HepG2 (cell line): Measurements from ENCODE around the gene PLEKHA6. TPM values are rescaled to one million over a fixed set of nuclear protein-coding genes. Genes with fewer than 3 reads are reported as not detected.
A peak's percentile ranks its signal among the peaks of the same experiment; 100 is the strongest.

Experiments used
- AKAP8 ChIP-seq: sonication (generic); formaldehyde crosslinking; IDR thresholded peaks from 2 replicates; pipeline ENCODE4 v1.5.1; 2020; ENCODE audit warnings: mild to moderate bottlenecking, missing genetic modification reagents
- GATA4 ChIP-seq: sonication (generic); IDR thresholded peaks from 2 replicates; pipeline ENCODE4 v1.6.1; 2016; ENCODE audit warnings: antibody characterized with exemption, low read depth, borderline replicate concordance
- GATAD1 ChIP-seq: IDR thresholded peaks from 2 replicates; pipeline ENCODE4 v1.6.1; 2016; ENCODE audit warnings: missing genetic modification reagents, missing compliant biosample characterization
- GTF2F1 ChIP-seq: fragments of 150-350 bp; IDR thresholded peaks from 2 replicates; pipeline ENCODE4 v1.6.1; 2014; ENCODE audit warnings: low read length
- HIVEP1 ChIP-seq: sonication (generic); formaldehyde crosslinking; IDR thresholded peaks from 2 replicates; pipeline ENCODE4 v1.4.0; 2020; ENCODE audit warnings: mild to moderate bottlenecking, missing genetic modification reagents
- KDM2A ChIP-seq: sonication (generic); formaldehyde crosslinking; IDR thresholded peaks from 2 replicates; pipeline ENCODE4 v1.4.0; 2020; ENCODE audit warnings: low read depth, missing genetic modification reagents, borderline replicate concordance
- PPARG ChIP-seq: conservative IDR thresholded peaks from 2 replicates; pipeline ENCODE4 v1.6.1; 2016; ENCODE audit warnings: missing biosample characterization, missing genetic modification reagents
- RXRA ChIP-seq: sonication (generic); formaldehyde crosslinking; IDR thresholded peaks from 2 replicates; pipeline ENCODE4 v1.5.1; 2020; ENCODE audit warnings: missing genetic modification reagents
- SP4 ChIP-seq: sonication (generic); formaldehyde crosslinking; IDR thresholded peaks from 2 replicates; pipeline ENCODE4 v1.8.1; 2023; ENCODE audit warnings: mild to moderate bottlenecking, missing genetic modification reagents
- TCF7L2 ChIP-seq: IDR thresholded peaks from 2 replicates; pipeline ENCODE4 v1.6.1; 2011; ENCODE audit warnings: mild to moderate bottlenecking, low read depth, low read length, moderate library complexity
- XBP1 ChIP-seq: sonication (generic); formaldehyde crosslinking; IDR thresholded peaks from 2 replicates; pipeline ENCODE4 v1.5.0; 2020; ENCODE audit warnings: missing genetic modification reagents
- ZBTB7B ChIP-seq: sonication (generic); formaldehyde crosslinking; IDR thresholded peaks from 2 replicates; pipeline ENCODE4 v1.4.0; 2020; ENCODE audit warnings: missing genetic modification reagents
- ZKSCAN8 ChIP-seq: IDR thresholded peaks from 2 replicates; pipeline ENCODE4 v1.6.1; 2016; ENCODE audit warnings: borderline replicate concordance, missing genetic modification reagents, missing compliant biosample characterization
- ZNF121 ChIP-seq: sonication (generic); formaldehyde crosslinking; IDR thresholded peaks from 2 replicates; pipeline ENCODE4 v1.5.0; 2020; ENCODE audit warnings: mild to moderate bottlenecking, missing genetic modification reagents
- ZNF136 ChIP-seq: sonication (generic); formaldehyde crosslinking; IDR thresholded peaks from 2 replicates; pipeline ENCODE4 v1.8.1; 2022; ENCODE audit warnings: low read depth, mild to moderate bottlenecking, moderate library complexity, missing genetic modification reagents
- ZNF331 ChIP-seq: sonication (generic); formaldehyde crosslinking; IDR thresholded peaks from 2 replicates; pipeline ENCODE4 v1.4.0; 2020; ENCODE audit warnings: missing genetic modification reagents
- ZNF350 ChIP-seq: sonication (generic); formaldehyde crosslinking; IDR thresholded peaks from 2 replicates; pipeline ENCODE4 v1.4.0; 2020; ENCODE audit warnings: mild to moderate bottlenecking, low read depth, missing genetic modification reagents, borderline replicate concordance
- ZNF430 ChIP-seq: sonication (generic); formaldehyde crosslinking; IDR thresholded peaks from 2 replicates; pipeline ENCODE4 v1.9.0; 2021; ENCODE audit warnings: mild to moderate bottlenecking, missing genetic modification reagents
- ZNF713 ChIP-seq: sonication (generic); formaldehyde crosslinking; IDR thresholded peaks from 2 replicates; pipeline ENCODE4 v1.4.0; 2020; ENCODE audit warnings: mild to moderate bottlenecking, missing genetic modification reagents
- ZNF766 ChIP-seq: sonication (generic); formaldehyde crosslinking; IDR thresholded peaks from 2 replicates; pipeline ENCODE4 v1.5.0; 2020; ENCODE audit warnings: missing genetic modification reagents, borderline replicate concordance
- ZNF776 ChIP-seq: sonication (generic); formaldehyde crosslinking; IDR thresholded peaks from 2 replicates; pipeline ENCODE4 v1.4.0; 2020; ENCODE audit warnings: mild to moderate bottlenecking, missing genetic modification reagents
- polyA plus RNA-seq, 8 experiments: library from polyadenylated mRNA; depleted of rRNA in 3 of 8; stranded (reverse) in 7 of 8; unstranded in 1 of 8; fragments of >200 nt; fragmentation: Illumina TruSeq in 4 of 8; extraction: Trizol in 4 of 8; gene quantifications; 2 replicates each; pipeline versions ENCODE4 v1.2.1 to v1.2.3, GENCODE V29; 2011 to 2016; ENCODE audit warnings: low read depth in 4 of 8, missing spikeins in 1 of 8, mixed read lengths in 1 of 8; ENCODE audit not compliant: insufficient read depth in 1 of 8
- total RNA-seq, 5 experiments: library from RNA; depleted of rRNA; stranded (reverse); fragments of >200 nt; fragmentation: Illumina TruSeq; extraction: Trizol; gene quantifications; 2 replicates each; pipeline ENCODE4 v1.2.3, GENCODE V29; 2016; ENCODE audit warnings: low read depth in 1 of 5
- TF ChIP-seq, protein P1 (sequence below): sonication (generic); formaldehyde crosslinking; IDR thresholded peaks from 2 replicates; pipeline ENCODE4 v1.4.0; 2020; ENCODE audit warnings: missing genetic modification reagents, mild to moderate bottlenecking, borderline replicate concordance
- TF ChIP-seq, protein P2 (sequence below): sonication (generic); formaldehyde crosslinking; IDR thresholded peaks from 2 replicates; pipeline ENCODE4 v1.8.0; 2023; ENCODE audit warnings: mild to moderate bottlenecking, missing genetic modification reagents
- TF ChIP-seq, protein P3 (sequence below): sonication (generic); formaldehyde crosslinking; IDR thresholded peaks from 2 replicates; pipeline ENCODE4 v1.5.0; 2020; ENCODE audit warnings: missing genetic modification reagents
- TF ChIP-seq, protein P4 (sequence below): sonication (generic); formaldehyde crosslinking; conservative IDR thresholded peaks from 2 replicates; pipeline ENCODE4 v1.8.1; 2023; ENCODE audit warnings: missing genetic modification reagents
- TF ChIP-seq, protein P5 (sequence below): sonication (generic); formaldehyde crosslinking; conservative IDR thresholded peaks from 2 replicates; pipeline ENCODE4 v1.8.0; 2022; ENCODE audit warnings: low read depth, missing genetic modification reagents

Gene PLEKHA6
- total and polyA plus RNA-seq, 2 of the 13 experiments (the other 11 are each of a cell fraction or from before 2014, with no cell fraction given) = 5.3 to 11.4 TPM

DNA sequence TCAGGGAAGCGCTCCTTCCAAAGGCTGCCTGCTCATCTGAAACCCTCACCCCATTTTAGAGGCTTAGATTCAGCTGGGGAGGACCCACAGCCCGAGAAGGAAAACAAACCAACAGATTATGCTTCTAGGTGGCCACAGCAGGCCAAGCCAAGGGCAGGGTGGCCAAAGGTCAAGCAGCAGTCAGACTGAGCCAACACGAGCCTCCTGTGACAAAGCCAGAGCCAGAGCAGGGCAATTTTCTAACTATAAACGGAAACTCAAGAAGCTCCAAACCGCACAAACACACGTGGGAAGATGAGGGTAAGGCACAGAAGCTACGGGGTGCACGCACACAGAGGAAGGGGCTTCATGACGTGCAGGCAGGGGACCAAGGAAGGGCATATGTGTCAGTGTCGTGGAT lies 64.1 kb downstream of the PLEKHA6 start (continued):
- TF ChIP-seq, protein P1, sequence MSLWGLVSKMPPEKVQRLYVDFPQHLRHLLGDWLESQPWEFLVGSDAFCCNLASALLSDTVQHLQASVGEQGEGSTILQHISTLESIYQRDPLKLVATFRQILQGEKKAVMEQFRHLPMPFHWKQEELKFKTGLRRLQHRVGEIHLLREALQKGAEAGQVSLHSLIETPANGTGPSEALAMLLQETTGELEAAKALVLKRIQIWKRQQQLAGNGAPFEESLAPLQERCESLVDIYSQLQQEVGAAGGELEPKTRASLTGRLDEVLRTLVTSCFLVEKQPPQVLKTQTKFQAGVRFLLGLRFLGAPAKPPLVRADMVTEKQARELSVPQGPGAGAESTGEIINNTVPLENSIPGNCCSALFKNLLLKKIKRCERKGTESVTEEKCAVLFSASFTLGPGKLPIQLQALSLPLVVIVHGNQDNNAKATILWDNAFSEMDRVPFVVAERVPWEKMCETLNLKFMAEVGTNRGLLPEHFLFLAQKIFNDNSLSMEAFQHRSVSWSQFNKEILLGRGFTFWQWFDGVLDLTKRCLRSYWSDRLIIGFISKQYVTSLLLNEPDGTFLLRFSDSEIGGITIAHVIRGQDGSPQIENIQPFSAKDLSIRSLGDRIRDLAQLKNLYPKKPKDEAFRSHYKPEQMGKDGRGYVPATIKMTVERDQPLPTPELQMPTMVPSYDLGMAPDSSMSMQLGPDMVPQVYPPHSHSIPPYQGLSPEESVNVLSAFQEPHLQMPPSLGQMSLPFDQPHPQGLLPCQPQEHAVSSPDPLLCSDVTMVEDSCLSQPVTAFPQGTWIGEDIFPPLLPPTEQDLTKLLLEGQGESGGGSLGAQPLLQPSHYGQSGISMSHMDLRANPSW (CRISPR knock-in tag) = no peak
- no peak for TF ChIP-seq ZNF776 (CRISPR knock-in tag)
- no peak for TF ChIP-seq AKAP8
- no peak for TF ChIP-seq ZNF766 (CRISPR knock-in tag)
- TF ChIP-seq XBP1 (CRISPR knock-in tag) = no peak
- peak; percentile 92 for TF ChIP-seq RXRA (CRISPR knock-in tag)
- no peak for TF ChIP-seq ZBTB7B (CRISPR knock-in tag)
- TF ChIP-seq TCF7L2 = no peak
- no peak for TF ChIP-seq GATAD1 (CRISPR knock-in tag)
- no peak for TF ChIP-seq ZNF121 (CRISPR knock-in tag)
- TF ChIP-seq ZNF331 = 0 out of 2 replicates have a peak, but pooled peaks have one; percentile 34
- TF ChIP-seq ZNF350 (CRISPR knock-in tag) = peak; percentile 36; the same call in 1 of the 2 replicates
- TF ChIP-seq, protein P2, sequence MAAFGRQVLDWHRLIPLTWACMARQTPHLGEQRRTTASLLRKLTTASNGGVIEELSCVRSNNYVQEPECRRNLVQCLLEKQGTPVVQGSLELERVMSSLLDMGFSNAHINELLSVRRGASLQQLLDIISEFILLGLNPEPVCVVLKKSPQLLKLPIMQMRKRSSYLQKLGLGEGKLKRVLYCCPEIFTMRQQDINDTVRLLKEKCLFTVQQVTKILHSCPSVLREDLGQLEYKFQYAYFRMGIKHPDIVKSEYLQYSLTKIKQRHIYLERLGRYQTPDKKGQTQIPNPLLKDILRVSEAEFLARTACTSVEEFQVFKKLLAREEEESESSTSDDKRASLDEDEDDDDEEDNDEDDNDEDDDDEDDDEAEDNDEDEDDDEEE (CRISPR knock-in tag) = no peak
- TF ChIP-seq GTF2F1 = no peak
- TF ChIP-seq PPARG (CRISPR knock-in tag) = peak; percentile 96
- 0 out of 2 replicates have a peak, but pooled peaks have one; percentile 25 for TF ChIP-seq KDM2A
- TF ChIP-seq, protein P3, sequence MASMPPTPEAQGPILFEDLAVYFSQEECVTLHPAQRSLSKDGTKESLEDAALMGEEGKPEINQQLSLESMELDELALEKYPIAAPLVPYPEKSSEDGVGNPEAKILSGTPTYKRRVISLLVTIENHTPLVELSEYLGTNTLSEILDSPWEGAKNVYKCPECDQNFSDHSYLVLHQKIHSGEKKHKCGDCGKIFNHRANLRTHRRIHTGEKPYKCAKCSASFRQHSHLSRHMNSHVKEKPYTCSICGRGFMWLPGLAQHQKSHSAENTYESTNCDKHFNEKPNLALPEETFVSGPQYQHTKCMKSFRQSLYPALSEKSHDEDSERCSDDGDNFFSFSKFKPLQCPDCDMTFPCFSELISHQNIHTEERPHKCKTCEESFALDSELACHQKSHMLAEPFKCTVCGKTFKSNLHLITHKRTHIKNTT (CRISPR knock-in tag) = no peak
- TF ChIP-seq HIVEP1 (CRISPR knock-in tag) = no peak
- TF ChIP-seq ZKSCAN8 (CRISPR knock-in tag) = no peak
- TF ChIP-seq ZNF430 (CRISPR knock-in tag) = no peak
- TF ChIP-seq ZNF713 (CRISPR knock-in tag) = no peak
- TF ChIP-seq, protein P4, sequence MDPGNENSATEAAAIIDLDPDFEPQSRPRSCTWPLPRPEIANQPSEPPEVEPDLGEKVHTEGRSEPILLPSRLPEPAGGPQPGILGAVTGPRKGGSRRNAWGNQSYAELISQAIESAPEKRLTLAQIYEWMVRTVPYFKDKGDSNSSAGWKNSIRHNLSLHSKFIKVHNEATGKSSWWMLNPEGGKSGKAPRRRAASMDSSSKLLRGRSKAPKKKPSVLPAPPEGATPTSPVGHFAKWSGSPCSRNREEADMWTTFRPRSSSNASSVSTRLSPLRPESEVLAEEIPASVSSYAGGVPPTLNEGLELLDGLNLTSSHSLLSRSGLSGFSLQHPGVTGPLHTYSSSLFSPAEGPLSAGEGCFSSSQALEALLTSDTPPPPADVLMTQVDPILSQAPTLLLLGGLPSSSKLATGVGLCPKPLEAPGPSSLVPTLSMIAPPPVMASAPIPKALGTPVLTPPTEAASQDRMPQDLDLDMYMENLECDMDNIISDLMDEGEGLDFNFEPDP (CRISPR knock-in tag) = no peak
- TF ChIP-seq, protein P5, sequence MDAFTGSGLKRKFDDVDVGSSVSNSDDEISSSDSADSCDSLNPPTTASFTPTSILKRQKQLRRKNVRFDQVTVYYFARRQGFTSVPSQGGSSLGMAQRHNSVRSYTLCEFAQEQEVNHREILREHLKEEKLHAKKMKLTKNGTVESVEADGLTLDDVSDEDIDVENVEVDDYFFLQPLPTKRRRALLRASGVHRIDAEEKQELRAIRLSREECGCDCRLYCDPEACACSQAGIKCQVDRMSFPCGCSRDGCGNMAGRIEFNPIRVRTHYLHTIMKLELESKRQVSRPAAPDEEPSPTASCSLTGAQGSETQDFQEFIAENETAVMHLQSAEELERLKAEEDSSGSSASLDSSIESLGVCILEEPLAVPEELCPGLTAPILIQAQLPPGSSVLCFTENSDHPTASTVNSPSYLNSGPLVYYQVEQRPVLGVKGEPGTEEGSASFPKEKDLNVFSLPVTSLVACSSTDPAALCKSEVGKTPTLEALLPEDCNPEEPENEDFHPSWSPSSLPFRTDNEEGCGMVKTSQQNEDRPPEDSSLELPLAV = no peak
- TF ChIP-seq SP4 (CRISPR knock-in tag) = no peak
- TF ChIP-seq ZNF136 = no peak
- no peak for TF ChIP-seq GATA4
